Measurements from ENCODE around the gene DNAJC27.

Gene DNAJC27

GRCh38 chr2:24903161-24904103 lies 68.3 kb downstream of the DNAJC27 start:
- no peak for DNase-seq

- DNase-seq: no peak
These were observed 72.3 kb downstream of the DNAJC27 start for GRCh38 chr2:24899361-24899910.

GRCh38 chr2:24898122-24899109 lies 73.3 kb downstream of the DNAJC27 start:
- no peak for DNase-seq

GRCh38 chr2:24894750-24895149 lies 77.0 kb downstream of the DNAJC27 start:
- DNase-seq: no peak

- no peak for DNase-seq
These were observed 77.8 kb downstream of the DNAJC27 start for GRCh38 chr2:24893934-24894333.

Data from effector CD4-positive, alpha-beta T cell (primary cell).